Esophagus squamous epithelium (tissue), 4 donors: ENCODE measurements around the gene APOLD1.

Experiments
- CTCF ChIP-seq, 6 experiments: fragments of 450-650 bp in 4 of 6; fragments of 200-600 bp in 2 of 6; sonication (generic) in 2 of 6; IDR thresholded peaks; one replicate each; pipeline ENCODE4 v1.5.1; 2016 to 2019; ENCODE audit warnings: antibody characterized with exemption in 6 of 6, mild to moderate bottlenecking in 4 of 6, moderate library complexity in 4 of 6
- POLR2A ChIP-seq, 4 donors: fragments of 450-650 bp; IDR thresholded peaks; one replicate each; pipeline ENCODE4 v1.6.1; 2017; ENCODE audit warnings: antibody characterized with exemption in 4 of 4, mild to moderate bottlenecking in 4 of 4, moderate library complexity in 3 of 4

DNA sequence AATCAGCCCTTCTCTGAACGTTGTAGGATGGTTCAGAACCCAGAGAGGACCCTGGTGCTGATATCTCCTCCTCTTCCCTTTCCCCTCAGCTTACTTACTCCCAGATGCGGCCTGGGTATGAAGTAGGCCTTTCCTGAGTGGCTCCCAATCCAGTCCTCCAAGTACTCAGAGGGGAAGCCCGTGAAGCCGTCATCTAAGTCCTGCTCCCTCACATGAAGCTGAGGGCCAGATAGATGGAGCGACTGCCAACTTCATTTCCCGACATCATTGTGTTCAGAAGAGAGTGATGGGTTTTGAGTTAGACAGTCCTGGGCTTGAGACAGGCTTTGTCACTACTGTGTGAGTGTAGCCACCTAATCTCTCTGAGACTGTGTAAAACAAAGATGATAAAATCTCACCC, 2.7 kb downstream of the APOLD1 start:
- no peak for TF ChIP-seq CTCF (IDR thresholded peaks at IDR 0.05)
- no peak for TF ChIP-seq POLR2A (IDR thresholded peaks at IDR 0.05)
